Fibroblast of mammary gland (primary cell): ENCODE results near the gene TAPBP.

ENCODE experiments used
- DNase-seq: peaks from one replicate; pipeline ENCODE4 v3.0.0-alpha.2; 2010; ENCODE audit warnings: low read depth
- H3K4me3 ChIP-seq: 2 replicates; pipeline ENCODE4 v1.5.1; 2011; ENCODE audit warnings: low read depth, mild to moderate bottlenecking, low read length, moderate library complexity; ENCODE audit not compliant: control insufficient read depth
- CTCF ChIP-seq: conservative IDR thresholded peaks from 2 replicates; pipeline ENCODE4 v1.5.1; 2011; ENCODE audit warnings: low read depth, low read length, inconsistent platforms; ENCODE audit not compliant: control insufficient read depth, insufficient read depth

TAPBP gene

GRCh38 chr6:33249732-33250630 lies 63.9 kb downstream of the TAPBP start:
- H3K4me3 ChIP-seq, result peak overlapping the region; percentile 71
- peak; percentile 93 for DNase-seq
- no peak for TF ChIP-seq CTCF
